GM10248 (cell line): ENCODE results near the gene PRKCD.

ENCODE experiments used
- CTCF ChIA-PET: fragments of 300-600 bp; sonication (Branson Sonifier 250); formaldehyde crosslinking; extraction: SDS; loops from one replicate; lab custom pipeline; 2021; ENCODE audit warnings: antibody characterized with exemption; lab: Yijun Ruan, JAX
- POLR2A ChIA-PET: fragments of 350-650 bp; sonication (Branson Sonifier 250); formaldehyde crosslinking; extraction: SDS; loops from one replicate; lab custom pipeline; 2020; ENCODE audit warnings: antibody characterized with exemption; lab: Yijun Ruan, JAX
- DNase-seq: peaks from one replicate; pipeline ENCODE4 v3.0.0; 2012; ENCODE audit errors: extremely low spot score
- CTCF ChIP-seq: IDR thresholded peaks from 2 replicates; pipeline ENCODE4 v1.5.1; 2012; ENCODE audit warnings: mild to moderate bottlenecking, low read depth; ENCODE audit errors: extremely low read depth, missing control alignments, control extremely low read depth

Gene PRKCD

GRCh38 chr3:53153264-53153823, 7.7 kb upstream of the PRKCD start:
- POLR2A ChIA-PET, result no interaction called here
- no peak for DNase-seq
- no peak for TF ChIP-seq CTCF
- CTCF ChIA-PET, result interaction anchor here (1.0 to 2.1 kb wide), 4 partner anchors 16 to 43 kb away, joined by 3 to 9 read pairs (median 8); no protein-coding TSS in a partner anchor

- no peak for TF ChIP-seq CTCF
- no peak for DNase-seq
- CTCF ChIA-PET, result interaction anchor here (1.7 to 2.1 kb wide), 3 partner anchors 20 to 42 kb away, joined by 6 to 9 read pairs (median 9); no protein-coding TSS in a partner anchor
- POLR2A ChIA-PET, result no interaction called here
Measured at GRCh38 chr3:53153980-53154379, 7.0 kb upstream of the PRKCD start.

GRCh38 chr3:53154881-53155285, 6.1 kb upstream of the PRKCD start:
- DNase-seq, result no peak
- ChIA-PET CTCF (interaction anchor here (1.0 to 2.1 kb wide), 4 partner anchors 19 to 41 kb away, joined by 3 to 9 read pairs (median 8); no protein-coding TSS in a partner anchor), POLR2A (no interaction called here)
- no peak for TF ChIP-seq CTCF

- ChIA-PET POLR2A (no interaction called here), CTCF (interaction anchor here (1.0 to 2.1 kb wide), 5 partner anchors 10 to 41 kb away, joined by 3 to 9 read pairs (median 6); no protein-coding TSS in a partner anchor)
Measured at GRCh38 chr3:53155760-53156159, 5.2 kb upstream of the PRKCD start.

GRCh38 chr3:53156368-53156834, 4.6 kb upstream of the PRKCD start:
- TF ChIP-seq CTCF, result no peak
- ChIA-PET CTCF (interaction anchor here (0.9 to 1.7 kb wide), 4 partner anchors 11 to 42 kb away, joined by 3 to 9 read pairs (median 4); no protein-coding TSS in a partner anchor), POLR2A (no interaction called here)
- DNase-seq, result no peak

More at GRCh38 chr3:53155760-53156159, 5.2 kb upstream of the PRKCD start:
- no peak for TF ChIP-seq CTCF
- DNase-seq, result no peak

- POLR2A ChIA-PET, result interaction anchor here (0.6 kb wide), 1 partner anchor 35 kb away, joined by 6 read pairs; no protein-coding TSS in a partner anchor
- CTCF ChIA-PET, result interaction anchor here (0.6 to 4.2 kb wide), 8 partner anchors 10 to 48 kb away, joined by 3 to 43 read pairs (median 12); no protein-coding TSS in a partner anchor
- no peak for TF ChIP-seq CTCF
- no peak for DNase-seq
Measured at GRCh38 chr3:53157974-53158580, 2.9 kb upstream of the PRKCD start.
